ENCODE data around the gene CYP27B1. TPM values are rescaled to one million over a fixed set of nuclear protein-coding genes. Genes with fewer than 3 reads are reported as not detected.

CYP27B1 gene
- total RNA-seq, 4 donors from 2014 or later, result not detected

DNA sequence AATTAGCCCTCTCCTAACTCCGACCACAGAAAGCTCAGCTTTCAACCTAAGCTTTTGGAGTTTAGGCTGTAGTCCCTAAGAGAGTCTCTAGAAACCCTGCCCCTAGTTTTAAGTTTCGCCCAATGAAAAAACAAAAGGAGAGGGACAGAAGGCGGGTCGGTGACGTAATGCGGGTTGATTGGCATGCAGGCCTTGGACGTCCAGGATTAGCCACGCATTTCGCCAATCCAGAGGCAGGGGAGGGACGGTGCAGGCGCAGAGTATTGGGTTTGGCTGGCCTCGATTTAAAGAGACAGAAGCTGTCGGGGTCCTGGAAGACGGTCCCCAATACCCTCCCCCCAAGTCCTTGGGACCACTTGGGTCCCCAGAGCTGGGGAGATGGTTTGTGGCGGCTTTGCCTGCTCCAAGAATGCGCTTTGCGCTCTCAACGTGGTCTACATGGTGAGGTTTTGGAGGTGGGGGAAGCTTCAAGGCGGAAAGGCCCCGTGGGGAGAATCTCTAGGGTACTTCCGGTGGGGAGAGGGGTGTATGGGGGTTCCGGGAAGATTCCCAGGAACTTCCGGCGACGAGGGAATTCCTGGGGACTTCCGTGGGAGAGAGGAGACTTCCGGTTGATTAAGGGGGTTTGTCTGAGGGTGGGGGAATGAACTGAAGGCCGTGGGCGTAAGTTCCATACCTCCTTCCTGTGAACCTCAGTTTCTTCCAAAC, 21.9 kb downstream of the CYP27B1 start, which contains the start of gene TSPAN31:
TSPAN31 (plus strand) TSS at position 263 of the 708 bp plus-strand sequence; CDS start at position 379, 116 bp downstream.
- DNase-seq (peak; percentile 96 to 97), ATAC-seq (peak; percentile 97 to 98)
- H3K27ac ChIP-seq, result peak within 1 kb of the TSS; percentile 93 to 99 (median 98)
- peak; percentile 49 to 65 for TF ChIP-seq POLR2A (IDR thresholded peaks at IDR 0.05)
- TF ChIP-seq, protein P1, sequence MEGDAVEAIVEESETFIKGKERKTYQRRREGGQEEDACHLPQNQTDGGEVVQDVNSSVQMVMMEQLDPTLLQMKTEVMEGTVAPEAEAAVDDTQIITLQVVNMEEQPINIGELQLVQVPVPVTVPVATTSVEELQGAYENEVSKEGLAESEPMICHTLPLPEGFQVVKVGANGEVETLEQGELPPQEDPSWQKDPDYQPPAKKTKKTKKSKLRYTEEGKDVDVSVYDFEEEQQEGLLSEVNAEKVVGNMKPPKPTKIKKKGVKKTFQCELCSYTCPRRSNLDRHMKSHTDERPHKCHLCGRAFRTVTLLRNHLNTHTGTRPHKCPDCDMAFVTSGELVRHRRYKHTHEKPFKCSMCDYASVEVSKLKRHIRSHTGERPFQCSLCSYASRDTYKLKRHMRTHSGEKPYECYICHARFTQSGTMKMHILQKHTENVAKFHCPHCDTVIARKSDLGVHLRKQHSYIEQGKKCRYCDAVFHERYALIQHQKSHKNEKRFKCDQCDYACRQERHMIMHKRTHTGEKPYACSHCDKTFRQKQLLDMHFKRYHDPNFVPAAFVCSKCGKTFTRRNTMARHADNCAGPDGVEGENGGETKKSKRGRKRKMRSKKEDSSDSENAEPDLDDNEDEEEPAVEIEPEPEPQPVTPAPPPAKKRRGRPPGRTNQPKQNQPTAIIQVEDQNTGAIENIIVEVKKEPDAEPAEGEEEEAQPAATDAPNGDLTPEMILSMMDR (IDR thresholded peaks at IDR 0.05 in 4 of 5, conservative IDR thresholded peaks at IDR 0.05 in 1 of 5), result peak in 1 of 5 experiments; percentile 11
- intact Hi-C loops (cut with DNase I; ENCODE audit: low total_unique reads), result loop anchor here (2.0 to 5.0 kb wide), 2 partner anchors 37 to 222 kb away; partner anchors contain the start of genes MBD6 and TSFM
- peak within 1 kb of the TSS; percentile 81 to 96 (median 94) for H3K4me3 ChIP-seq
- H3K36me3 ChIP-seq, result peaks cover 0 to 37% of the 10 kb centered on the region in 2 donors
- peaks cover 6 to 12% of the 10 kb centered on the region in 2 donors for H3K4me1 ChIP-seq
- in situ Hi-C loops (cut with MboI; ENCODE audit: low sequenced_read_pairs in 4 of 4), result no loop called here
- H3K27me3 ChIP-seq, result peaks cover 0 to 6% (median 3%) of the 10 kb centered on the region in 3 donors
- H3K9me3 ChIP-seq, result no peaks in the 10 kb centered on the region

DNA sequence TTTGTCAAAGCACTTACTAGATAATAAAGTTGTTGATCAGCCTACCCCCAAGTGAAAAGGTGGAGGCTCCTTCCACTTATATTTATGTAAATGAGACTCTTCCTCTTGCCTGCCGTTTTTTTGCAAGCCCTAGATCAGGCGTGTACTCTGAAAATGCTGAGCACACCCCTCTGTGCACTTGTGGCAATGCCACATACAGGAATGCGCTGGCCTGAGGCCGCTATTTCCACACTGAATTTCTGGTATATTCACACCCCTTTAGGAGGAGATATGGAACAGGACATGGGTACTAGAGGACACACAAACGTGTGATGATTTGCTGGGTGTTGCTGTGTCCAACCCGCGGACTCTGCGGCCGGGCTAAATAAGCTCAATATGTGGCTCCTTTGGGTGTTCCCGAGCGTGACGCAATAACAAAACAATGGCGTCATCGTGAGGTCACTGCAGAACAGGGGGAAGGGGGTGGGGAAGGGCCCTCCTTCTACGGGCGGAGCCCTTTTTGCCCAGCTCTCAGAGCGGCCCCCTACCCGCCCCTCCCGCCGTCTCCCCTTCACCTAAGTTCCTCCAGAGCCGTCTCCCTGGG, 22.6 kb downstream of the CYP27B1 start:
- ATAC-seq (peak; percentile 7 to 66), DNase-seq (peak in 1 of 2 donors; percentile 68)
- peak overlapping the region; percentile 93 to 99 (median 98) for H3K27ac ChIP-seq
- H3K36me3 ChIP-seq, result peaks cover 0 to 30% of the 10 kb centered on the region in 2 donors
- no peaks in the 10 kb centered on the region for H3K9me3 ChIP-seq
- peaks cover 4 to 12% (median 10%) of the 10 kb centered on the region in 3 donors for H3K27me3 ChIP-seq
- TF ChIP-seq POLR2A (IDR thresholded peaks at IDR 0.05), result no peak
- TF ChIP-seq, protein P1 (IDR thresholded peaks at IDR 0.05 in 4 of 5, conservative IDR thresholded peaks at IDR 0.05 in 1 of 5), result no peak
- in situ Hi-C loops (cut with MboI; ENCODE audit: low sequenced_read_pairs in 4 of 4), result no loop called here
- H3K4me3 ChIP-seq, result peak overlapping the region; percentile 81 to 96 (median 94)
- intact Hi-C loops (cut with DNase I; ENCODE audit: low total_unique reads), result loop anchor here (2.0 kb wide), 1 partner anchor 221 kb away; the partner anchor contains the start of gene MBD6
- H3K4me1 ChIP-seq, result peaks cover 6 to 12% of the 10 kb centered on the region in 2 donors

DNA sequence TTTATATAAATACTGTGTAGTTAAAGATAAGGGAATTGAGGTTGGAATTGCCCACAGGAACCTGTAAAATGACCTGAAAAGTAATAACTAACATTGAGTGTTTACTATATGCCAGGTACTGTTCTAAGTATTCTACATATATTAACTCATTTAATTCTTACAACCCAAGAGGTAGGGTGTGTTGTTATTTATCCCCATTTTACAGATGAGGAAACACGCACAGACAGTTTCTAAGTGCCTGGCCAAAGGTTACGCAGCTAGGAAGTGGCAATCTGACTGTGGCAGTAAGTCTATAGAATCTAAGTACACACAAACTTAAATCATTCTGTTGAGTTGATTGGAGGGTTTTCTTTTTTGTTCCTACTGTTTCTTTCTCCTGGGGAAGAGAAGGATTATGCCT, 23.1 kb downstream of the CYP27B1 start:
- intact Hi-C loops (cut with DNase I; ENCODE audit: low total_unique reads) (loop anchor here (2.0 kb wide), 1 partner anchor 221 kb away; the partner anchor contains the start of gene MBD6), in situ Hi-C loops (cut with MboI; ENCODE audit: low sequenced_read_pairs in 4 of 4) (no loop called here)
- Histone ChIP-seq H3K4me1 (peaks cover 10 to 12% of the 10 kb centered on the region in 2 donors), H3K4me3 (peak overlapping the region in 1 of 4 donors; percentile 81), H3K9me3 (no peaks in the 10 kb centered on the region), H3K27me3 (peaks cover 9 to 18% (median 15%) of the 10 kb centered on the region in 3 donors), H3K27ac (peak overlapping the region; percentile 93 to 99 (median 98)), H3K36me3 (peaks cover 0 to 25% of the 10 kb centered on the region in 2 donors)
- ATAC-seq, result no peak
- TF ChIP-seq, protein P1 (IDR thresholded peaks at IDR 0.05 in 4 of 5, conservative IDR thresholded peaks at IDR 0.05 in 1 of 5), result no peak
- no peak for TF ChIP-seq POLR2A (IDR thresholded peaks at IDR 0.05)
- no peak for DNase-seq

DNA sequence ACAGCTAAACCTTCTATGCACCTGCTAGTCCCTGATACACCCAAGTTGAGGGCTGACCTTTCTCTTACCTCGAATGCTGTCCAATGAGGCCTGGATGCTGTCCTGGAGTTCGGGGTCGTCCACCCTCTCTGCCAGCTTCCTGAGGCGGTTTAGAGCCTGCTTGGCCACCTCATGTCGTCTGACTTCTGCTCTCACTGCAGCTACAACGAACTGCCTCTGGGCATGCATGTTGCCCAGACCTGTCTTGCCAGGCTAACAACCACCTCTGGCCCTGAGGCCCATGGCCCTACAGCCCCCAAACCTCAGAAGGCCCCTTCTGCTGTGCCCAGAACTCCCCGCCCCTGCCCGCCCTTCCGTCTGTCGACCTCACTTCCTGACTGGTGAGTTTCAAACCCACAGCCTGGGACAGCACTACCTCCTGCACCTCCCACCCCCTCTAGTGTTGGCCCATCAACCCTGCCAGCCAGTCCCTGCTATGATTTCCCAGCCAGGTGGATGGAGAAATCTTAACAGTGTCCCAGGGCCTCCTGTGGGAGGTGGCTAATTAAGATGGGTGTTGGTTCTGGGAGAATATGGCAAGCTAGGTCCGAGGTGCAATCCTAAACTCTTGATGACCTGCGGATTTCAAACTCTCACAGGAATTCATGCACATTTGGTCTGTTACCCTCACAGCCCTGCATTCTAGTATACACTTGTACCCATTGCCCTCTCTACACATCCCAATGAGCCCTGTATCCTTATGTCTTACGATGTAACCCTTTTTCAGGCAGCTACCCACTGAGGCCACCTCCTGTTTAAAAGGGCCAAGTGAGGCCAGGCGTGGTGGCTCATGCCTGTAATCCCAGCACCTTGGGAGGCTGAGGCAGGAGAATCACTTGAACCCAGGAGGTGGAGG, 24.8 kb downstream of the CYP27B1 start:
- TF ChIP-seq, protein P1 (IDR thresholded peaks at IDR 0.05 in 4 of 5, conservative IDR thresholded peaks at IDR 0.05 in 1 of 5), result no peak
- no peak for TF ChIP-seq POLR2A (IDR thresholded peaks at IDR 0.05)
- H3K9me3 ChIP-seq, result no peaks in the 10 kb centered on the region
- peak overlapping the region; percentile 31 to 93 (median 58) for H3K27ac ChIP-seq
- in situ Hi-C loops (cut with MboI; ENCODE audit: low sequenced_read_pairs in 4 of 4), result no loop called here
- peak overlapping the region in 1 of 4 donors; percentile 29 for H3K4me3 ChIP-seq
- H3K4me1 ChIP-seq, result peaks cover 17 to 19% of the 10 kb centered on the region in 2 donors
- ATAC-seq (no peak), DNase-seq (no peak)
- peaks cover 0 to 8% of the 10 kb centered on the region in 2 donors for H3K36me3 ChIP-seq
- peaks cover 26 to 34% (median 30%) of the 10 kb centered on the region in 3 donors for H3K27me3 ChIP-seq
- intact Hi-C loops (cut with DNase I; ENCODE audit: low total_unique reads), result no loop called here

All from gastrocnemius medialis (tissue), 4 donors.